ENCODE results near the gene STOX2.

- TF ChIP-seq, protein P1, sequence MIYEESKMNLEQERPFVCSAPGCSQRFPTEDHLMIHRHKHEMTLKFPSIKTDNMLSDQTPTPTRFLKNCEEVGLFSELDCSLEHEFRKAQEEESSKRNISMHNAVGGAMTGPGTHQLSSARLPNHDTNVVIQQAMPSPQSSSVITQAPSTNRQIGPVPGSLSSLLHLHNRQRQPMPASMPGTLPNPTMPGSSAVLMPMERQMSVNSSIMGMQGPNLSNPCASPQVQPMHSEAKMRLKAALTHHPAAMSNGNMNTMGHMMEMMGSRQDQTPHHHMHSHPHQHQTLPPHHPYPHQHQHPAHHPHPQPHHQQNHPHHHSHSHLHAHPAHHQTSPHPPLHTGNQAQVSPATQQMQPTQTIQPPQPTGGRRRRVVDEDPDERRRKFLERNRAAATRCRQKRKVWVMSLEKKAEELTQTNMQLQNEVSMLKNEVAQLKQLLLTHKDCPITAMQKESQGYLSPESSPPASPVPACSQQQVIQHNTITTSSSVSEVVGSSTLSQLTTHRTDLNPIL (CRISPR knock-in tag; IDR thresholded peaks at IDR 0.05; ENCODE audit: low read depth), result no peak
- TF ChIP-seq CSDC2 (CRISPR knock-in tag; IDR thresholded peaks at IDR 0.05), result no peak
- TF ChIP-seq TSHZ2 (CRISPR knock-in tag; IDR thresholded peaks at IDR 0.05), result no peak
- no peak for TF ChIP-seq ESRRG (CRISPR knock-in tag; IDR thresholded peaks at IDR 0.05)
- no peak for TF ChIP-seq TCF4 (CRISPR knock-in tag; IDR thresholded peaks at IDR 0.05; ENCODE audit: borderline replicate concordance)
These were observed 147.5 kb downstream of the STOX2 start for GRCh38 chr4:184052616-184053015.

Data from SK-N-SH treated with all-trans-retinoic acid at 6 μM for 48 hours (cell line).